Stimulated activated CD8-positive, alpha-beta memory T cell treated with anti-CD3 and anti-CD28 coated beads, Interleukin-4, amount 100 ng/mL, for 24 hours (primary cell): ENCODE measurements around the gene PEA15.

Experiments
- DNase-seq: peaks from one replicate; pipeline ENCODE4 v3.0.0-alpha.2; 2020; ENCODE audit warnings: low read depth

Gene PEA15

GRCh38 chr1:160205242-160206035 lies at the start of gene PEA15:
PEA15 (plus strand) TSS chr1:160205384; CDS start chr1:160211545, 6,161 bp downstream.
- peak; percentile 59 for DNase-seq

- DNase-seq = no peak
Observed at GRCh38 chr1:160156361-160156760, 48.8 kb upstream of the PEA15 start.

- no peak for DNase-seq
Observed at GRCh38 chr1:160157174-160157573, 48.0 kb upstream of the PEA15 start.

- DNase-seq = no peak
Observed at GRCh38 chr1:160158031-160158430, 47.2 kb upstream of the PEA15 start.

GRCh38 chr1:160158534-160158933 lies 46.6 kb upstream of the PEA15 start:
- no peak for DNase-seq

GRCh38 chr1:160159846-160160245 lies 45.3 kb upstream of the PEA15 start:
- no peak for DNase-seq

- DNase-seq = no peak
Observed at GRCh38 chr1:160161965-160162705, 43.0 kb upstream of the PEA15 start.

GRCh38 chr1:160162931-160163330 lies 42.3 kb upstream of the PEA15 start:
- no peak for DNase-seq

- DNase-seq = no peak
Observed at GRCh38 chr1:160163615-160164014, 41.6 kb upstream of the PEA15 start.

GRCh38 chr1:160164121-160164520 lies 41.1 kb upstream of the PEA15 start:
- no peak for DNase-seq

GRCh38 chr1:160166166-160166868 lies 38.9 kb upstream of the PEA15 start:
- no peak for DNase-seq

- DNase-seq = no peak
Observed at GRCh38 chr1:160167056-160167455, 38.1 kb upstream of the PEA15 start.

- DNase-seq = no peak
Observed at GRCh38 chr1:160167580-160167979, 37.6 kb upstream of the PEA15 start.

GRCh38 chr1:160168016-160168415 lies 37.2 kb upstream of the PEA15 start:
- no peak for DNase-seq

GRCh38 chr1:160168609-160169369 lies 36.4 kb upstream of the PEA15 start:
- DNase-seq = no peak

- DNase-seq = no peak
Observed at GRCh38 chr1:160169553-160170399, 35.4 kb upstream of the PEA15 start.

GRCh38 chr1:160171354-160171753 lies 33.8 kb upstream of the PEA15 start:
- DNase-seq = no peak

- DNase-seq = no peak
Observed at GRCh38 chr1:160171980-160172379, 33.2 kb upstream of the PEA15 start.

- no peak for DNase-seq
Observed at GRCh38 chr1:160177231-160177630, 28.0 kb upstream of the PEA15 start.

GRCh38 chr1:160177667-160178066 lies 27.5 kb upstream of the PEA15 start:
- DNase-seq = no peak

GRCh38 chr1:160178731-160179130 lies 26.5 kb upstream of the PEA15 start:
- DNase-seq = no peak
